H9 (cell line): ENCODE results near the gene ZNF445. TPM values are rescaled to one million over a fixed set of nuclear protein-coding genes. Genes with fewer than 3 reads are reported as not detected.

ENCODE experiments used
- DNase-seq: peaks from one replicate; pipeline ENCODE4 v3.0.0-alpha.2; 2017
- H2AFZ ChIP-seq: one replicate; pipeline ENCODE4 v1.6.1; 2013; ENCODE audit warnings: mild to moderate bottlenecking, low read length, control low read depth, moderate library complexity
- H2AK5ac ChIP-seq: 2 replicates; pipeline ENCODE4 v1.6.1; 2013; ENCODE audit warnings: low read length, control low read depth, mixed read lengths; ENCODE audit not compliant: insufficient read length
- H2BK120ac ChIP-seq: one replicate; pipeline ENCODE4 v1.6.1; 2013; ENCODE audit warnings: low read depth, mild to moderate bottlenecking, low read length, control low read depth, inconsistent platforms; ENCODE audit not compliant: poor library complexity, severe bottlenecking
- H2BK12ac ChIP-seq: 2 replicates; pipeline ENCODE4 v1.6.1; 2013; ENCODE audit warnings: low read length, control low read depth, mixed read lengths, low read depth; ENCODE audit not compliant: insufficient read length
- H2BK15ac ChIP-seq: 2 replicates; pipeline ENCODE4 v1.6.1; 2013; ENCODE audit warnings: low read depth, low read length, control low read depth
- H2BK20ac ChIP-seq: one replicate; pipeline ENCODE4 v1.6.1; 2013; ENCODE audit warnings: low read depth, mild to moderate bottlenecking, low read length, control low read depth, inconsistent platforms; ENCODE audit not compliant: poor library complexity, severe bottlenecking
- H2BK5ac ChIP-seq: 2 replicates; pipeline ENCODE4 v1.6.1; 2013; ENCODE audit warnings: low read length, control low read depth, mixed read lengths; ENCODE audit not compliant: insufficient read length
- H3K14ac ChIP-seq: 2 replicates; pipeline ENCODE4 v1.6.1; 2013; ENCODE audit warnings: low read length, control low read depth; ENCODE audit not compliant: insufficient read depth
- H3K18ac ChIP-seq: 2 replicates; pipeline ENCODE4 v1.6.1; 2013; ENCODE audit warnings: low read depth, mild to moderate bottlenecking, mixed read lengths, low read length, control low read depth; ENCODE audit not compliant: insufficient read length
- H3K23ac ChIP-seq: 2 replicates; pipeline ENCODE4 v1.6.1; 2013; ENCODE audit warnings: low read length, control low read depth, mixed read lengths, low read depth; ENCODE audit not compliant: insufficient read length
- H3K23me2 ChIP-seq: 2 replicates; pipeline ENCODE4 v1.6.1; 2013; ENCODE audit warnings: low read depth, mild to moderate bottlenecking, mixed read lengths, low read length, control low read depth; ENCODE audit not compliant: insufficient read length, poor library complexity, severe bottlenecking
- H3K27ac ChIP-seq: 2 replicates; pipeline ENCODE4 v1.5.1; 2013; ENCODE audit warnings: low read length, control low read depth, mixed read lengths, low read depth; ENCODE audit not compliant: insufficient read length
- H3K27me3 ChIP-seq: 2 replicates; pipeline ENCODE4 v1.6.1; 2013; ENCODE audit warnings: low read length, control low read depth, inconsistent platforms; ENCODE audit not compliant: insufficient read depth
- H3K4ac ChIP-seq: 2 replicates; pipeline ENCODE4 v1.6.1; 2013; ENCODE audit warnings: low read depth, mild to moderate bottlenecking, control low read depth, inconsistent platforms, low read length, moderate library complexity
- H3K4me1 ChIP-seq: 2 replicates; pipeline ENCODE4 v1.6.1; 2013; ENCODE audit warnings: low read length, control low read depth, inconsistent platforms; ENCODE audit not compliant: insufficient read depth
- H3K4me2 ChIP-seq: 2 replicates; pipeline ENCODE4 v1.6.1; 2013; ENCODE audit warnings: low read length, control low read depth, mixed read lengths; ENCODE audit not compliant: insufficient read length, insufficient read depth
- H3K56ac ChIP-seq: 2 replicates; pipeline ENCODE4 v1.6.1; 2013; ENCODE audit warnings: low read depth, mild to moderate bottlenecking, mixed read lengths, low read length, control low read depth; ENCODE audit not compliant: insufficient read length
- H3K79me1 ChIP-seq: 2 replicates; pipeline ENCODE4 v1.6.1; 2013; ENCODE audit warnings: low read depth, mild to moderate bottlenecking, moderate library complexity, low read length, control low read depth, inconsistent platforms; ENCODE audit not compliant: insufficient read depth, poor library complexity, severe bottlenecking
- H3K79me2 ChIP-seq: 2 replicates; pipeline ENCODE4 v1.6.1; 2013; ENCODE audit warnings: low read length, control low read depth, inconsistent platforms; ENCODE audit not compliant: insufficient read depth
- H3K9ac ChIP-seq: 2 replicates; pipeline ENCODE4 v1.6.1; 2013; ENCODE audit warnings: low read length, control low read depth, mixed read lengths; ENCODE audit not compliant: insufficient read length; ENCODE audit errors: extremely low read depth
- H3K9me3 ChIP-seq: one replicate; pipeline ENCODE4 v1.6.1; 2013; ENCODE audit warnings: low read depth, low read length, inconsistent platforms; ENCODE audit not compliant: control insufficient read depth
- H3T11ph ChIP-seq: one replicate; pipeline ENCODE4 v1.6.1; 2013; ENCODE audit warnings: mild to moderate bottlenecking, low read length, control low read depth, inconsistent platforms
- H4K20me1 ChIP-seq: one replicate; pipeline ENCODE4 v1.6.1; 2013; ENCODE audit not compliant: control insufficient read depth, insufficient read length, insufficient read depth
- H4K5ac ChIP-seq: 2 replicates; pipeline ENCODE4 v1.6.1; 2013; ENCODE audit warnings: low read depth, mild to moderate bottlenecking, mixed read lengths, low read length, control low read depth; ENCODE audit not compliant: insufficient read length
- H4K8ac ChIP-seq: replicated peaks from 2 replicates; pipeline ENCODE4 v1.6.1; 2013; ENCODE audit warnings: low read length, control low read depth, mixed read lengths, low read depth; ENCODE audit not compliant: insufficient read length
- H4K91ac ChIP-seq: 2 replicates; pipeline ENCODE4 v1.6.1; 2013; ENCODE audit warnings: low read depth, mild to moderate bottlenecking, moderate library complexity, mixed read lengths, low read length, control low read depth; ENCODE audit not compliant: insufficient read length
- H3K27ac Mint-ChIP-seq, 3 experiments: 2 replicates in 2 of 3; 3 replicates in 1 of 3; pipeline ENCODE4 v1.8.0; 2020 to 2021; ENCODE audit warnings: mixed read lengths in 3 of 3, mild to moderate bottlenecking in 1 of 3, moderate library complexity in 1 of 3
- H3K27me3 Mint-ChIP-seq: 2 replicates; pipeline ENCODE4 v1.8.0; 2021; ENCODE audit warnings: low read depth, mild to moderate bottlenecking, moderate library complexity, mixed read lengths
- H3K36me3 Mint-ChIP-seq, 3 experiments: 2 replicates in 2 of 3; 3 replicates in 1 of 3; pipeline ENCODE4 v1.8.0; 2020 to 2021; ENCODE audit warnings: low read depth in 3 of 3, mixed read lengths in 3 of 3; ENCODE audit not compliant: insufficient read depth in 1 of 3
- H3K4me1 Mint-ChIP-seq, 2 experiments: 2 replicates each; pipeline ENCODE4 v1.8.0; 2020; ENCODE audit warnings: mixed read lengths in 2 of 2
- H3K4me3 Mint-ChIP-seq, 2 experiments: 2 replicates in 1 of 2; 3 replicates in 1 of 2; pipeline ENCODE4 v1.8.0; 2020 to 2021; ENCODE audit warnings: mild to moderate bottlenecking in 2 of 2, mixed read lengths in 2 of 2, moderate library complexity in 1 of 2
- H3K9me3 Mint-ChIP-seq, 2 experiments: 2 replicates in 1 of 2; 3 replicates in 1 of 2; pipeline ENCODE4 v1.8.0; 2020; ENCODE audit warnings: mild to moderate bottlenecking in 2 of 2, mixed read lengths in 2 of 2, moderate library complexity in 1 of 2
- WGBS: extraction: QIAGEN DNeasy Blood & Tissue Kit; methylation state at CpG from one replicate; pipeline ENCODE4 v1.1.7; 2013; ENCODE audit warnings: missing lambda C conversion rate, low lambda C conversion rate, mixed read lengths; ENCODE audit not compliant: insufficient read length; ENCODE audit errors: extremely low coverage; 5-methylcytosine and 5-hydroxymethylcytosine counted together
- total RNA-seq: library from RNA; stranded (reverse); gene quantifications from 2 replicates; pipeline ENCODE4 v1.2.1, GENCODE V29; 2021
- TF ChIP-seq, protein P1 (sequence below): fragments of 200-600 bp; sonication (generic); conservative IDR thresholded peaks from 3 replicates; pipeline ENCODE4 v1.8.0; 2021; ENCODE audit warnings: antibody characterized with exemption, mild to moderate bottlenecking

The ZNF445 gene
- total RNA-seq, 1 experiment from 2014 or later = 26.0 TPM

- no CpG with 5 or more reads among the region's 5 CpGs for WGBS
- no peak overlapping the region for H3K4me3 Mint-ChIP-seq
- no peaks in the 10 kb centered on the region for H3K27me3 Mint-ChIP-seq
Observed at GRCh38 chr3:44469914-44470313, 7.6 kb downstream of the ZNF445 start.

More at GRCh38 chr3:44469914-44470313, 7.6 kb downstream of the ZNF445 start:
- Histone ChIP-seq H3K27me3 (no peaks in the 10 kb centered on the region), H3K4me2 (no peak overlapping the region), H3K9ac (no peak overlapping the region), H4K5ac (no peak overlapping the region), H3K4ac (no peak overlapping the region), H2BK12ac (no peak overlapping the region), H2BK20ac (no peak overlapping the region), H3K56ac (no peak overlapping the region), H3K27ac (no peak overlapping the region), H3K14ac (no peak overlapping the region), H4K8ac (no peak overlapping the region), H3K79me1 (peaks cover 3% of the 10 kb centered on the region), H2BK5ac (no peak overlapping the region), H3K23ac (no peak overlapping the region), H3K79me2 (peaks cover 3% of the 10 kb centered on the region; the same call in 1 of the 2 replicates), H2BK15ac (no peak overlapping the region), H2BK120ac (no peak overlapping the region), H3T11ph (no peak overlapping the region), H2AK5ac (no peak overlapping the region), H3K23me2 (no peaks in the 10 kb centered on the region), H3K18ac (no peak overlapping the region), H3K4me1 (peaks cover 6% of the 10 kb centered on the region; the same call in 1 of the 2 replicates), H3K9me3 (no peaks in the 10 kb centered on the region), H4K91ac (no peak overlapping the region), H4K20me1 (no peaks in the 10 kb centered on the region), H2AFZ (no peak overlapping the region)
- H3K27ac Mint-ChIP-seq = no peak overlapping the region
- TF ChIP-seq, protein P1, sequence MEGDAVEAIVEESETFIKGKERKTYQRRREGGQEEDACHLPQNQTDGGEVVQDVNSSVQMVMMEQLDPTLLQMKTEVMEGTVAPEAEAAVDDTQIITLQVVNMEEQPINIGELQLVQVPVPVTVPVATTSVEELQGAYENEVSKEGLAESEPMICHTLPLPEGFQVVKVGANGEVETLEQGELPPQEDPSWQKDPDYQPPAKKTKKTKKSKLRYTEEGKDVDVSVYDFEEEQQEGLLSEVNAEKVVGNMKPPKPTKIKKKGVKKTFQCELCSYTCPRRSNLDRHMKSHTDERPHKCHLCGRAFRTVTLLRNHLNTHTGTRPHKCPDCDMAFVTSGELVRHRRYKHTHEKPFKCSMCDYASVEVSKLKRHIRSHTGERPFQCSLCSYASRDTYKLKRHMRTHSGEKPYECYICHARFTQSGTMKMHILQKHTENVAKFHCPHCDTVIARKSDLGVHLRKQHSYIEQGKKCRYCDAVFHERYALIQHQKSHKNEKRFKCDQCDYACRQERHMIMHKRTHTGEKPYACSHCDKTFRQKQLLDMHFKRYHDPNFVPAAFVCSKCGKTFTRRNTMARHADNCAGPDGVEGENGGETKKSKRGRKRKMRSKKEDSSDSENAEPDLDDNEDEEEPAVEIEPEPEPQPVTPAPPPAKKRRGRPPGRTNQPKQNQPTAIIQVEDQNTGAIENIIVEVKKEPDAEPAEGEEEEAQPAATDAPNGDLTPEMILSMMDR = no peak
- peaks cover 0 to 3% of the 10 kb centered on the region in 2 experiments; a peak in 2 of 5 replicates for H3K9me3 Mint-ChIP-seq
- peaks cover 19 to 20% of the 10 kb centered on the region in 2 experiments for H3K4me1 Mint-ChIP-seq
- H3K36me3 Mint-ChIP-seq = peaks cover 12 to 22% (median 20%) of the 10 kb centered on the region in 3 experiments; a peak in 6 of 7 replicates
- no peak for DNase-seq
